GM10248 (cell line): ENCODE data around the gene ANKS1A.

Experiments
- CTCF ChIA-PET: fragments of 300-600 bp; sonication (Branson Sonifier 250); formaldehyde crosslinking; extraction: SDS; loops from one replicate; lab custom pipeline; 2021; ENCODE audit warnings: antibody characterized with exemption; lab: Yijun Ruan, JAX
- POLR2A ChIA-PET: fragments of 350-650 bp; sonication (Branson Sonifier 250); formaldehyde crosslinking; extraction: SDS; loops from one replicate; lab custom pipeline; 2020; ENCODE audit warnings: antibody characterized with exemption; lab: Yijun Ruan, JAX
- DNase-seq: peaks from one replicate; pipeline ENCODE4 v3.0.0; 2012; ENCODE audit errors: extremely low spot score
- CTCF ChIP-seq: IDR thresholded peaks from 2 replicates; pipeline ENCODE4 v1.5.1; 2012; ENCODE audit warnings: mild to moderate bottlenecking, low read depth; ENCODE audit errors: extremely low read depth, missing control alignments, control extremely low read depth

The ANKS1A gene

GRCh38 chr6:34940030-34940434 is 51.0 kb downstream of the ANKS1A start:
- TF ChIP-seq CTCF: no peak
- ChIA-PET CTCF (no interaction called here), POLR2A (no interaction called here)
- DNase-seq: no peak

- ChIA-PET POLR2A (no interaction called here), CTCF (no interaction called here)
- DNase-seq: no peak
- TF ChIP-seq CTCF: no peak
These were observed 52.4 kb downstream of the ANKS1A start for GRCh38 chr6:34941421-34941820.

- ChIA-PET CTCF (no interaction called here), POLR2A (no interaction called here)
- no peak for DNase-seq
- no peak for TF ChIP-seq CTCF
These were observed 56.3 kb downstream of the ANKS1A start for GRCh38 chr6:34945317-34945716.

- no peak for TF ChIP-seq CTCF
- DNase-seq: no peak
- ChIA-PET POLR2A (no interaction called here), CTCF (no interaction called here)
These were observed 58.5 kb downstream of the ANKS1A start for GRCh38 chr6:34947561-34947960.

- ChIA-PET CTCF (interaction anchor here (0.9 to 2.1 kb wide), 10 partner anchors 14 to 490 kb away, joined by 3 to 9 read pairs (median 4); no protein-coding TSS in a partner anchor), POLR2A (no interaction called here)
- no peak for TF ChIP-seq CTCF
- DNase-seq: no peak
These were observed 60.6 kb downstream of the ANKS1A start for GRCh38 chr6:34949636-34950035.

- ChIA-PET POLR2A (no interaction called here), CTCF (interaction anchor here (1.3 kb wide), 1 partner anchor 20 kb away, joined by 3 read pairs; no protein-coding TSS in a partner anchor)
- DNase-seq: no peak
- no peak for TF ChIP-seq CTCF
These were observed 61.8 kb downstream of the ANKS1A start for GRCh38 chr6:34950849-34951248.
